ENCODE results near the gene NELL1. TPM values are rescaled to one million over a fixed set of nuclear protein-coding genes. Genes with fewer than 3 reads are reported as not detected.

NELL1 gene
- total RNA-seq, 2 experiments from 2014 or later = not detected

GRCh38 chr11:20821470-20821869, 152.1 kb downstream of the NELL1 start:
- H3K27ac Mint-ChIP-seq = no peak overlapping the region

GRCh38 chr11:20824773-20825172, 155.4 kb downstream of the NELL1 start:
- Histone ChIP-seq H3K27me3 (ENCODE audit: control insufficient read depth in 1 of 2, insufficient read depth in 2 of 2, low read length in 2 of 2) (peaks cover 0 to 2% of the 10 kb centered on the region in 2 experiments), H3K27ac (ENCODE audit: low read depth in 1 of 2, low read length in 2 of 2) (no peak overlapping the region), H3K4me3 (ENCODE audit: low read length) (no peak overlapping the region), H3K9me3 (ENCODE audit: control insufficient read depth in 1 of 2, insufficient read depth in 1 of 2, low read length in 2 of 2) (peaks cover 0 to under 1% of the 10 kb centered on the region in 2 experiments), H3K36me3 (ENCODE audit: insufficient read depth, low read length) (no peaks in the 10 kb centered on the region), H3K4me1 (ENCODE audit: insufficient read depth, low read length) (no peaks in the 10 kb centered on the region)
- Mint-ChIP-seq H3K9me3 (peaks cover 8% of the 10 kb centered on the region), H3K27me3 (no peaks in the 10 kb centered on the region), H3K4me3 (no peak overlapping the region), H3K27ac (no peak overlapping the region), H3K36me3 (ENCODE audit: low read depth) (no peaks in the 10 kb centered on the region), H3K4me1 (ENCODE audit: low read depth) (no peaks in the 10 kb centered on the region)
- ATAC-seq (ENCODE audit: poor library complexity) = no peak
- DNase-seq = no peak
- TF ChIP-seq CTCF (IDR thresholded peaks at IDR 0.05) = no peak
- ChIA-PET CTCF (no interaction called here), POLR2A (no interaction called here)
- intact Hi-C loops (cut with DNase I, micrococcal nuclease) = no loop called here

More at GRCh38 chr11:20821470-20821869, 152.1 kb downstream of the NELL1 start:
- ATAC-seq (ENCODE audit: poor library complexity) (no peak), DNase-seq (no peak)
- Histone ChIP-seq H3K4me1 (ENCODE audit: insufficient read depth, low read length) (no peaks in the 10 kb centered on the region), H3K4me3 (ENCODE audit: low read length) (no peak overlapping the region), H3K27me3 (ENCODE audit: control insufficient read depth in 1 of 2, insufficient read depth in 2 of 2, low read length in 2 of 2) (peaks cover 0 to 2% of the 10 kb centered on the region in 2 experiments), H3K27ac (ENCODE audit: low read depth in 1 of 2, low read length in 2 of 2) (no peak overlapping the region), H3K36me3 (ENCODE audit: insufficient read depth, low read length) (no peaks in the 10 kb centered on the region), H3K9me3 (ENCODE audit: control insufficient read depth in 1 of 2, insufficient read depth in 1 of 2, low read length in 2 of 2) (no peaks in the 10 kb centered on the region)
- Mint-ChIP-seq H3K9me3 (peaks cover 11% of the 10 kb centered on the region), H3K27me3 (no peaks in the 10 kb centered on the region), H3K36me3 (ENCODE audit: low read depth) (no peaks in the 10 kb centered on the region), H3K4me3 (no peak overlapping the region), H3K4me1 (ENCODE audit: low read depth) (no peaks in the 10 kb centered on the region)
- intact Hi-C loops (cut with DNase I, micrococcal nuclease) = no loop called here
- POLR2A ChIA-PET = no interaction called here
- no peak for TF ChIP-seq CTCF (IDR thresholded peaks at IDR 0.05)
- CTCF ChIA-PET = no interaction called here

- Histone ChIP-seq H3K36me3 (ENCODE audit: insufficient read depth, low read length) (no peaks in the 10 kb centered on the region), H3K4me3 (ENCODE audit: low read length) (no peak overlapping the region), H3K4me1 (ENCODE audit: insufficient read depth, low read length) (no peaks in the 10 kb centered on the region), H3K27me3 (ENCODE audit: control insufficient read depth in 1 of 2, insufficient read depth in 2 of 2, low read length in 2 of 2) (no peaks in the 10 kb centered on the region), H3K27ac (ENCODE audit: low read depth in 1 of 2, low read length in 2 of 2) (no peak overlapping the region), H3K9me3 (ENCODE audit: control insufficient read depth in 1 of 2, insufficient read depth in 1 of 2, low read length in 2 of 2) (no peaks in the 10 kb centered on the region)
- no peak overlapping the region for H3K4me3 Mint-ChIP-seq
- TF ChIP-seq CTCF (IDR thresholded peaks at IDR 0.05) = no peak
- ChIA-PET CTCF (no interaction called here), POLR2A (no interaction called here)
- ATAC-seq (ENCODE audit: poor library complexity) (no peak), DNase-seq (no peak)
- H3K27ac Mint-ChIP-seq = no peak overlapping the region
- intact Hi-C loops (cut with DNase I, micrococcal nuclease) = no loop called here
- no peaks in the 10 kb centered on the region for H3K4me1 Mint-ChIP-seq (ENCODE audit: low read depth)
- no peaks in the 10 kb centered on the region for H3K36me3 Mint-ChIP-seq (ENCODE audit: low read depth)
- H3K27me3 Mint-ChIP-seq = no peaks in the 10 kb centered on the region
- H3K9me3 Mint-ChIP-seq = peaks cover 2% of the 10 kb centered on the region
Measured at GRCh38 chr11:20835561-20835960, 166.2 kb downstream of the NELL1 start.
